DOHH2 (cell line): Measurements from ENCODE around the gene N4BP2.

Experiments used
- EZH2phosphoT487 ChIP-seq: fragments of 200-600 bp; sonication (generic); IDR thresholded peaks from 2 replicates; pipeline ENCODE4 v1.6.1; 2017; ENCODE audit warnings: borderline replicate concordance, mild to moderate bottlenecking, antibody characterized with exemption, low read length, moderate library complexity, mixed read lengths
- TF ChIP-seq, protein P1 (sequence below): fragments of 200-600 bp; sonication (generic); IDR thresholded peaks from one replicate; pipeline ENCODE4 v1.5.1; 2014; ENCODE audit warnings: antibody characterized with exemption, mild to moderate bottlenecking, low read depth, low read length; ENCODE audit not compliant: poor library complexity, severe bottlenecking

DNA sequence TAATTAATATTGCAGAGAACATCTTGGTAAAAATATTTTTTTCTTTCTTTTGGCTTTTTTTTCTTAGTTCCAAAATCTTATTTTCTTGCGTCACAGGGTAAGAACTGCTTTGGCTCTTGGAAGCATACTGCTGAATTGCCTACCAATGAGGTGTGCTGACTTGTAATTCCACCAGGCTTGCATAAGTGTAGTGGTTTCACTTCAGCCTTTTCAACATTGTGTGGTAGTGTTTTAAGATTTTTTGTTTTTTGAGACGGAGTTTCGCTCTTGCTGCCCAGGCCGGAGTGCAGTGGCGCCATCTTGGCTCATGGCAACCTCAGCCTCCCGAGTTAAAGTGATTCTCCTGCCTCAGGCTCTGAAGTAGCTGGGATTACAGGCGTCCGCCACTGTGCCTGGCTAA, 42.4 kb downstream of the N4BP2 start:
- TF ChIP-seq, protein P1, sequence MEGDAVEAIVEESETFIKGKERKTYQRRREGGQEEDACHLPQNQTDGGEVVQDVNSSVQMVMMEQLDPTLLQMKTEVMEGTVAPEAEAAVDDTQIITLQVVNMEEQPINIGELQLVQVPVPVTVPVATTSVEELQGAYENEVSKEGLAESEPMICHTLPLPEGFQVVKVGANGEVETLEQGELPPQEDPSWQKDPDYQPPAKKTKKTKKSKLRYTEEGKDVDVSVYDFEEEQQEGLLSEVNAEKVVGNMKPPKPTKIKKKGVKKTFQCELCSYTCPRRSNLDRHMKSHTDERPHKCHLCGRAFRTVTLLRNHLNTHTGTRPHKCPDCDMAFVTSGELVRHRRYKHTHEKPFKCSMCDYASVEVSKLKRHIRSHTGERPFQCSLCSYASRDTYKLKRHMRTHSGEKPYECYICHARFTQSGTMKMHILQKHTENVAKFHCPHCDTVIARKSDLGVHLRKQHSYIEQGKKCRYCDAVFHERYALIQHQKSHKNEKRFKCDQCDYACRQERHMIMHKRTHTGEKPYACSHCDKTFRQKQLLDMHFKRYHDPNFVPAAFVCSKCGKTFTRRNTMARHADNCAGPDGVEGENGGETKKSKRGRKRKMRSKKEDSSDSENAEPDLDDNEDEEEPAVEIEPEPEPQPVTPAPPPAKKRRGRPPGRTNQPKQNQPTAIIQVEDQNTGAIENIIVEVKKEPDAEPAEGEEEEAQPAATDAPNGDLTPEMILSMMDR, result no peak
- TF ChIP-seq EZH2phosphoT487, result no peak
